HS-5 (cell line): Measurements from ENCODE around the gene EIF3D.

ENCODE experiments used
- DNase-seq: peaks from one replicate; pipeline ENCODE4 v3.0.0-alpha.2; 2012; ENCODE audit warnings: low read depth

Gene EIF3D

DNA sequence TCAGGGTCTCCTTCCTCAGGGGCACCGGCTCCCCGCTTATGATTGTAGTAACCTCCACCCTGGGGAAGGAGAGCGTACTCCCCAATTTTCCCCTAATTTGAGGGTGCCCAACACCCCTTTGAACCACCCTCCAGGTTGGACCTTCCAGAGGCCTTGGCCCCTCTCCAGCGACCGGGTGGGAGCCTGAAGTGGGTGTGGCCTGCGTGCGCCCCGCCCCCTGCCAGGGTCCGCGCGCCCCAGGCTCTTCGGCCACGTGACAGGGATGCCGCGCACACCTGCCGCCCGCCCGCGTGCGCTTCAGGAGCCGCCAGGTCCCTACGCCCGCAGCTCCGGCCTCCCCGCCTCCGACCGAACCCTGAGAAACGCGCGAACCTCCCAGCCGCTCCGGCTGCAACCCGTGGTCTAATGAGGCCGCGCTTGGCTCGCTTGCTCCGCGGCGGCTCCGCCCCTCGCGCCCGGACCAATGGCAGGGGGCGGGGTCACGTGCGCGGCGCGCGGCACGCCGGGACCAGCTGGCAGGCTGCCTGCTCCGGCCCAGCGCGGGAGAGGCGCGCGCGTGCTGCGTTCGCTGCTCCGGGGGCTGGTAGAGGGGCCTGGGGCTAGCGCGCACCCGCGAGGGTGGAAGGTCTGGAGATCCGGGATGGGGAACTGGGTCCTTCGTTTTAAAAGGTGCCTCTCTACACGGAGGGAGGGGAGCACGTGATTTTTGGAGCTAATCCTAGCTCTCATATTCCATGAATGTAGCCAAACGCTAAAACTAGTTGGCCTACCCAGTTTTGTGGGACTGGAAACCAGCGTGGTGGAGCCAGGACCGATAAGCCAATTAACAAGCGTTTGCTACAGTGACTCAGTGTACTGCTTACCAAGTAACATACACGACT is 22.1 kb downstream of the EIF3D start, which contains the start of gene FOXRED2:
Gene FOXRED2 (minus strand): TSS at position 404 of the 881 bp plus-strand sequence. CDS start 618 bp downstream, outside the sequence.
- DNase-seq, result peak; percentile 47

DNA sequence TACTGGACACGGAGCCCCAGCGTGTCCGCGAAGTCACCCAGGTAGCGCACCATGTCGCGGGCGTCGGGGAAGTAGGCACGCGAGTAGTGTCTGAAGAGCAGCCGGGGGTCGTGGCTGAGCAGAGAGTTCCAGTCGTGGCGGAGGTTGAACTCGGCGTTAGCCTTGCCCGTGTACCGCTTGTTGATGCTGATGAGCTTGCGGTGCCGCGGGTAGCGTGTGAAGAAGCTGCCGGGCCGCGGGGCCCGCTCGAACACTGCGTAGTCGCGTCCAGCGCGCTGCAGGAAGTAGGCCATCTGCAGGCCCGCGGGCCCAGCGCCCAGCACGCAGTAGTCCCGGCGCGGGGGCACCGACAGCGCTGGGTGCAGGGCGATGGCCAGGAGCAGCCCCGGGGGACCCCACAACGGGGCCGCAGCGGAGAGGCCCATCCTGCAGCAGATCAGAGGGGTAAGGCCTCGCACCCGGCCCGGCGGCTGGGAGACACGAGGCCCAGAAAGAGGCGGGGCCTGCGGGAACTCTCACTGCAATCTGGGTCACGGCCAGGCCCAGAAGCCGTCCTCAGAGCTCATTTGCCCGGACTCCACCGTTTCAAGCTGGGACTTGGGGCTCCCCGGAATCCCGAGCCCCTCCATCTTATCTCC is 22.8 kb downstream of the EIF3D start:
- DNase-seq, result no peak

DNA sequence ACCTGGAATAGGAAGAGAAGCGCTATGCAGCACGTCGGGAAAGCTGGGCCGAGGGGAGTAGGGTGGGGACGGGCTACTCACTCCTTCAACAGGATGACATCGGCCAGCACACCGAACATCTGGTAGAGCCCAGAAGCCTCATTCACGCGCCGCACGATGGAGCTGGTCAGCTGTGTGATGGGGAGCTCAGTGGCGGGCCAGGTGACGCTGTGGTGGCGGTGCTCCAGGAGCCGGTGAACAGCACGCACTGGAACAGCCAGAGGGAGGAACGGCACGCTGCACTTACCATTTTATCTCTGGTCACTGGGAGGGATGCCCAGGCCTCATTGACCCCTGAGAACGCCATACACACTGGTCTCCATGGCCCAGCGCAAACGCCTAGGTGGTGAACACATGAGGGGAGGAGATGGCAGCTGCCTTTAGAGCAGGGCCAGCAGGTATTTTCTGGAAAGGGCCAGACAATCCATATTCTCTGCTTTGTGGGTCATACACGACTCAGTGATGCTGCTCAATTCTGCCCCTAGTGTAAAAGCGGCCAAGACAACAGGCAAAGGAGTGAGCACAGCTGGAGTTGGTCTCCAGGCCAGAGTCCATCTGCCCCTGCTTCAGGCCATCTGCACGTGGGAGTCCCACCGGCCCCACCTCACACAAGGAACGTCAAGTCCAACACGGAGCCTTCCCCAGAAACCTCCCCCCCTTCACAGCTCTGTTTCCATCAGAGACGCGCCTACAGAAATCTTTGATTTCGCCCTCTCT is 30.9 kb downstream of the EIF3D start:
- DNase-seq, result no peak

DNA sequence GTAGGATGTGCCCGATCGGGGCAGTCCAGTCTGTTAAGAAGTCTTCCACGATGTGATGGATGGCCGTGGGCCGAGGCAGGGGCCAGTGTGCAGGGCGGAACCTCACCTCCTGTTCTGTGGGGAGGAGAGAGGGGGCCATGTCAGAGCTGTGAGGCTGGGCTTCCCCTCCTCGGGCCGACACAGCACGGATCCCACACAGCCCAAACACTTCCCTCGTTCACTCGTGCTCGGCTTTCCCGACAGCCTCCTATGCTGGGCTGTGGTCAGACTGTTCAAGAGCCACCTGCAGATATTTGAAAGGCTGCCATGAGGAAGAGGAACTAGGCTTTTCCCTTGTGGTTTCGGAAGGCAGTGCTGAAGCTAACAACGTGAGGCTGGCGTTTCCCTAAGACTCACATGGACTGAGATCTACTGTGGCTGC is 35.3 kb downstream of the EIF3D start:
- DNase-seq, result no peak

DNA sequence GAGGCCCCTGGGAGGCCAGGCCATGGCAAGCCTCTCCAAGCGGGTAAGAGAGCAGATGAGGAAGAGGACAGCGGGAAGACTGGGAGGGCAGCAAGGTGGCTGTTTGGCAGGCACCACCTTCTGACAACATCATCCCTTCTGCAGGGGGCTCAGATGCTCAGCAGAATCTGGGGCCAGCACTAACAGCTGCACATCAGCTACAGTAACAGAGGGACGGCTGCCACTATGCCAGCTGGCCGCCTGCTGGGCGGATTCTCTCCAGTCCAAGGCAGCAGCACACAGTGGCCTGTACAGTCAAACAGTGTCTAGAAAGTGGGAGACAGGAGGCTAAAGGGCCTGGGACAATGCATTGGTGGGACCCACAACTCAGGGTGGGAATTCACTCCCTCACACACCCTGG is 36.9 kb downstream of the EIF3D start:
- no peak for DNase-seq

DNA sequence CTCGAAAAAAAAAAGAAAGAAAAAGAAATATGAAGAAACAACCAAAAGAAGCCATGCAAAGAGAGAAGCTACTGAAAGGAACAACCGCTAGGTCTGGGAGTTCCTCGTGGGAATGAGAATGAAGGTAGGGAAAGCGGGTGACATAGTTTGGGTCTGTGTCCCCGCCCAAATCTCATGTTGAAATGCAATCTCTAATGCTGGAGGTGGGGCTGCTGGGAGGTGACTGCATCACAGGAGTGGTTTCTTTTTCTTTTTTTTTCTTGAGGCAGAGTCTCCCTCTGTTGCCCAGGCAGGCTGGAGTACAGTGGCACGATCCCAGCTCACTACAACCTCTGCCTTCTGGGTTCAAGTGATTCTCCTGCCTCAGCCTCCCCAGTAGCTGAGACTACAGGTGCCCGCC is 37.8 kb downstream of the EIF3D start:
- DNase-seq, result no peak

DNA sequence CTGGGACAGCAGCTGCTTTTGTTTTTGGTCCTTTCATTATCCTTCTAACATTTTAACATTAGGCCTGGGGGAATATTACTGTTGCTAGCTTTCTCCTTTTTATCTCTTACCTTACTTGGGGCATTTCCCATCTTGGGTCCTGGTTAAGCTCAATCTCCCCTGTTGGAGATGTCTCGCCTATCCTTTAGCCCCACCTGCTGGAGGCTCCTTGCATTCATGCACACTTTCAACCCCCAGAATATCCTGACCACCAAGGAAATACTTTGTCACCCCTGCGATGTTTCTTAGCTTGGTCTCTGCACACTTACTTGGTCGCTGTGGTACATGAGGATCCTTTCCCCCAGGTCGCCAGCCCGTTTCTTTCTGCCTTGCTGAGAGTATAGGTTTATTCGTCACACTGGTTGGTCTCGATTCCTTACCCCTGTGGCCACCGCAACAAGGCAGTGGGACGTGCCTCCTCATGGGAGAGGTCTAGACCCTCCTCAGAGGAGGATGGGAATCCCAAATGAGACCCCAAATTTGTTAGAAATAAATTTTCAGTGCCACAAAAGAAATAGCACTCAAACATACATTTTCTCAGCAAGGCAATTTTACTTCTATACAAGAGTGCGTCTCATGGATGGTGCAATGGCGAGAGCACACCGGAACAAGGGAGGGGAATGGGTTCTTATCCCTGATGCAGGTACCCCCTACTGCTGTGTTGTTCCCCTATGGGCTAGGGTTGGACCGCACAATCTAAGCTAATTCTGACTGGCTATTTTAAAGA is 42.2 kb downstream of the EIF3D start:
- DNase-seq, result no peak

DNA sequence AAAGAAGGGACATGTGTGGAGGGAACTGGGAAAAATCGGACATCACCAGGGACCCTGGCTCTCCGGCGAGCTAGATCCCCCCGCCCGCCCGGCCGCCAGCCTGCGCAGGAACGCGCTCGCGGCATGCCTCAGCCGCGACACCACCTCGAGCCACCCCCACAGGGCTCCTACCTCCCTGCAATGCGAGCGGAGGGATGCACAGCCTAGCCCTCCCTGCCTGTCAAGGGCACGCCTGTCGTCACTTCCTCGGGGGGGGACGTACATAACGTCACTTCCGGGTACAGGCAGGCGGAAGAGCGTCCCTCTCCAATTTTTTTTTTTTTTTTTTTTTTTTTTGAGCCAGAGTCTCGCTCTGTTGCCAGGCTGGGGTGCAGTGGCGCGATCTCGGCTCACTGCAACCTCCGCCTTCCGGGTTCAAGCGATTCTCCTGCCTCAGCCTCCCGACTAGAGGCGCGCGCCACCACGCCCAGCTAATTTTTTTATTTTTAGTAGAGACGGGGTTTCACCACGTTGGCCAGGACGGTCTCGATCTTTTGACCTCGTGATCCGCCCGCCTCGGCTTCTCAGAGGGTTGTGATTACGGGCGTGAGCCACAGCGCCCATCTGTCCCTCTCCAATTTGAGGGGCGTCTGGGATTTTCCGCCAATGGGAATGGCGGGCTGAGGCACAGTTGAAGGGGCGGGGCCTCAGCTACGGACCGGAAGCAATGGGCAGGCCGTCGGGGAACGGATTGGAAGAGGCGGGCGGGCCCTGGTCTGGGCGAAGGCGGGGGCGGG is 47.4 kb downstream of the EIF3D start, which contains the start of gene TXN2:
Gene TXN2 (minus strand): TSS at position 248 of the 776 bp plus-strand sequence. CDS start 803 bp downstream, outside the sequence.
- peak; percentile 79 for DNase-seq

DNA sequence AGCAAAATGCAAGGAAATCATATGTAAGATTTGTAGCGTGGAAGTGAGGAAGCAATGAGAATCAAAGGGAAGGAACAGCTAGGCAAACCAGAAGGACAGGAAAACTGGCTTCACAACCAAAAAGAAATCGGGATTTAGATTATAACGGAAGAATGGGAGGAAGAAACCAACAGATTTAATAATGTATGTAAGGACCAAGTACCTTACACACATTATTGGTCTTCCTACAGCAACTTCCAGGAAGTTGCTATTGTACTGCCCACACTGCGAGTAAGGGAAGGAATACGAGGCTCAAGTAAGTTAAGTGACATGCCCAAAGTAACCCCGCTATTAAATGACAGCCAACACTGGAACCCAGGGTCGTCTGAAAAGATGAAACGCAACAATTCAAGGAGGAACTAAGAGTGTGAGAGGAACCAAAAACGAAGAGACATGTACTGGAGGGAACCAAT is 48.0 kb downstream of the EIF3D start:
- DNase-seq, result peak; percentile 63

DNA sequence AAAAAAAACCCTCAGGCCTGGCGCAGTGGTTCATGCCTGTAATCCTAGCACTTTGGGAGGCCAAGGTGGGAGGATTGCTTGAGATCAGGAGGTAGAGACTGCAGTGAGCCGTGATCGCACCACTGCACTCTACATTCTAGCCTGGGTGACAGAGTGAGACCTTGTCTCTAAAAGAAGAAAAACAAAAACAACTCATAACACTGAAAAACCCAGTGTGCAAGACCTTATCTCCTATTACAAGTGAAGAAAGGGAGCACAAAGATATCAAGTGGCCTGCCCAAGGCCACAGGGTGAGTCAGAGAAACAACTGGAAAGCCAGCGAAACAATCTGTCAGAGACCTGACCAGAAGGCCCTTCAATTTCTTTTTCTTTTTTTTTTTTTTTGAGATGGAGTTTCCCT is 50.0 kb downstream of the EIF3D start:
- no peak for DNase-seq

DNA sequence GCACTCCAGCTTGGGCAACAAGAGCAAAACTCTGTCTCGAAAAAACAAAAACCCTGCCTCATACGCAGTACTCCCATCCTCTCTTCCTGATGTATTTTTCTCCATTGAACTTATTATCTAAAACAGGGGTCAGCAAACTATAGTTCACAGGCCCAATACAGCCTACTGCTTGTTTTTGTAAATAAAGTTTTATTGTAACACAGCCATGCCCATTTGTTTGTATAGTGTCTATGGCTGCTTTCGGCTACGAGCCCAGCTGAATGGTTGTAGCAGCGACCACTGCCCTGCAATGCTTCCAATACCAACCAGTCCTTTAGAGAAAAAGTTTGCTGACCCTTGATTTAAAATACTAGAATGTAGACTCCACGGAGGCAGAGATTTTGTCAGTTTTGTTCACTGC is 53.6 kb downstream of the EIF3D start:
- DNase-seq, result no peak

DNA sequence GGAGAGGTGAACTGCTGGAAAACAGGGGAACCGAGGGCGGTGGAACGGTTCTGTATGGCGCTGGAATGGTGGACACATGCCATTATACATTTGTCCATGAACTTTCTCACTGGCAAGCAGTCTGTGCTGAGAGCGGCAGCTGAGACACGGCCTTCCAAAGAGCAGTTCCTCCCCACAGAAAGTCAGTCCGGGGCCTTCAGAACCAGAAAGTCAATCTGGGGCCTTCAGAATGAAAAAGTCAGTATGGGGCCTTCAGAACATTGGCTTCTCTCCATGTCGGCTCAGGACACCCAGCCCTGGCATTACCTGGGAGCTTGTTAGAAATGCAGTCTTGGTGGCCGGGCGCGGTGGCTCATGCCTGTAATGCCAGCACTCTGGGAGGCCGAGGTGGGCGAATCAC is 56.3 kb downstream of the EIF3D start:
- DNase-seq, result no peak

DNA sequence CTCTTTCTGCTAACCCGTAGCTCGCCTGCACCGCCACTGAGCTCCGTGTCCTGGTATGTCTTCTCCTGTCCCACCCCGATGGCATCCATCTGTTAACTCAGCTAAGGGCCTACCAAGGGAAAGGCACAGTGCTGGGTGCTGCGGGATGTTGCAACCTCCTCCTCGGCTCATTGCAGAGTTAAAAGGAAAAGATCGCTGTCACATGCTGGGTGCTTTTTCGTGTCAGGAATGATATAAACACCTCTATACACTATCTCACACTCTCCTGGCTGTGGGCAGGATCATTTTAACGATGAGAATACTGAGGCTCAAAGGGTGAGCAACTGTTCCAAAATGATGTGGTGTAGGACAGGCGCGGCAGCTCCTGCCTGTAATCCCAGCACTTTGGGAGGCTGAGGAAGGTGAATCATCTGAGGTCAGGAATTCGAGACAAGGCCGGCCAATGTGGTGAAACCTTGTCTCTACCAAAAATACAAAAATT is 57.6 kb downstream of the EIF3D start:
- DNase-seq, result peak; percentile 61

DNA sequence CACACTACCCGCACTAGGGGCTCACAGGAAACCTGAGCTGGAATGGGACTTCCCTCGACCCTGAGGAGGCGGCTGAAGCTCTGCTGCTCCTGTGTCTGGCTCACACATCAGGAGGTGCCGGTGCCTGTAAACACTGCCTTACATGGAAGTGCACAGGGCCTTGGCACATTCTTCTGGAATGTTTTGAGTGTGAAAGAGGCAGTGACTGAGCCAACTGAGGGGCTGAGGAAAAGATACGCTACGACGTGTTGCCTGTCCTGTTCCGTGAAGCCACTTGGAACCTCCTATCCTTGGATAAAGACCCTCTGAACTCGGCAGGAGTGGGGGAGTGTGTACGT is 58.0 kb downstream of the EIF3D start:
- DNase-seq, result no peak

DNA sequence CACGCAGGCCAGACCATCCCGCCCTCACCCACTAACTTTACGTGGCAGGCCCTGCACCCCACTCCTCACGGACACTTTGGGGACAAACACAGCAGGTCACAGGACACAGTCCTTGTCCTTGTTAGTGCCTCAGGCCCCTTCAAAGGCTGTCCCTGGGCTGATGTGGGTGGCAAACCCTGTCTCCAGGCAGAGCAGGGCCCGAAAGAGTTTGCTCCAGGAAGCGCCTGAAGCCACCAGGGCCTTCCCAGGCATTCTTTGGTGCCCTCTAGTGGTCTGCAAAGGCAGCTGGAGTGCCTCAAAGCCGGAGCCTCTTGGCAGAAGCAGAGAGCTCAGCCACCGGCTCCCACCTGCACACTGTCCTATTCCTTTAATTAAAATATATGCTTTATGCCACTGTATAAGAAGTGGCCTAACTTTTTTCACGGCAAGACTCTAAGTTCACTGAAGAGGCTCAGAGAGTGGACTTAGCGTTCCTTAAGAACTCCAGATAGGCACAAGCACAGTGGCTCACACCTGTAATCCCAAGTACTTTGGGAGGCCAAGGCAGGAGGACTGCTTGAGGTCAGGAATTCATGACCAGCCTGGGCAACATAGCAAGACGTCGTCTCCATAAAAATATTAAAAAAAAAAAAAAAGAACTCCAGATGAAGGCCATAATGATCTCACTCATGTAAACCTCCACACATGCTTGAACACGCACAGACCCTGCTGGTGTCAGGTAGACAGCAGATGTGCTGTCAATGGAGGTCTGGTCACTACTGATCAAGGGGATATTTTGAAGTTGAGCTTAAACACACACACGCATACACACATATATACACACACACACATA is 58.6 kb downstream of the EIF3D start:
- peak; percentile 68 for DNase-seq

DNA sequence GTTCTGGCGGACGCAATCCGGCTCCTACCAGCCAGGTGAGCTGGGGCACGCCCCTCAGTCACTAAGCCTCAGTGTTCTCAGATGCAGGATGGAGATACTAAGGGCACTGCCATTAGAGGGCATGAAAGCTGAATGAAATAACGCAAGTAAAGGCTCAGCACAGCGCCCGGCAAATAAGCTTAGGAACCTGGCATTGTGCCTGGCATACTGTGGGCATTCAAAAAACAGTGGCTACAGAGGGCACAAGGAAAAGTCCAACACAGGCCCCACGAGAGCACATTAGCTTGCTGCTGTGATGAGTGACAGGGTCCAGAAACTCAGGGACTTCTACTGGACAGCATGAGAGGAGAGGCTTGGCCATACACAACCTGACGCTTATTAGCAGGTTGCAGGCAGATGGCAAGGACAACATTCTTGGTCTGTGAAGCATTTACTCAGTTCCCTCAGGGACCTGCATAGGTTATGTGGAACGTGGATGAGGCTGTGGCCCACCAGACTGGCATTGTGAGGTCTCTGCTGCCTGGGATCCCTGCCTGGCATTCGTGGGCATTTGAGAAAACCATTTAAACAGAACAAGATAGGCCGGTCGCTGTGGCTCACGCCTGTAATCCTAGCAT is 59.8 kb downstream of the EIF3D start:
- no peak for DNase-seq

DNA sequence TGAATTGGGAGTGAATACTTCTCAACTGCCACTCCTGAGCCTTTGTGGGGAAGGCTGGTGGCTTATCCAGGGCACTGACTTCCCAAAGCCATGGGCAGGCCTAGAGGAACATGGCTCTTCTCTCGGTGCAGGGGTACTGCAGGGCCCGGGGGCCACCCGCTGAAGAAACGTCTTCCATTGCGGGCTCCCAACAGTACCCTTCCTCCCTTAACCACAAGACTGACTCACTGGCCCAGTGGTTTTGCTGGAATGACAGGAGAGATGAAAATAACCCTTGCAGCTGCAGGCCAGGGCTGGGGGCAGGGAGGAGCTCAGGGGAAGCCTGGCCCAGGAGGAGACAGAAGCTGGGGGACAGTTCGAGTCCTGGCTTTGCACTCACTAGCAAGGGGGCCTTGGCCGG is 61.0 kb downstream of the EIF3D start:
- peak; percentile 76 for DNase-seq

DNA sequence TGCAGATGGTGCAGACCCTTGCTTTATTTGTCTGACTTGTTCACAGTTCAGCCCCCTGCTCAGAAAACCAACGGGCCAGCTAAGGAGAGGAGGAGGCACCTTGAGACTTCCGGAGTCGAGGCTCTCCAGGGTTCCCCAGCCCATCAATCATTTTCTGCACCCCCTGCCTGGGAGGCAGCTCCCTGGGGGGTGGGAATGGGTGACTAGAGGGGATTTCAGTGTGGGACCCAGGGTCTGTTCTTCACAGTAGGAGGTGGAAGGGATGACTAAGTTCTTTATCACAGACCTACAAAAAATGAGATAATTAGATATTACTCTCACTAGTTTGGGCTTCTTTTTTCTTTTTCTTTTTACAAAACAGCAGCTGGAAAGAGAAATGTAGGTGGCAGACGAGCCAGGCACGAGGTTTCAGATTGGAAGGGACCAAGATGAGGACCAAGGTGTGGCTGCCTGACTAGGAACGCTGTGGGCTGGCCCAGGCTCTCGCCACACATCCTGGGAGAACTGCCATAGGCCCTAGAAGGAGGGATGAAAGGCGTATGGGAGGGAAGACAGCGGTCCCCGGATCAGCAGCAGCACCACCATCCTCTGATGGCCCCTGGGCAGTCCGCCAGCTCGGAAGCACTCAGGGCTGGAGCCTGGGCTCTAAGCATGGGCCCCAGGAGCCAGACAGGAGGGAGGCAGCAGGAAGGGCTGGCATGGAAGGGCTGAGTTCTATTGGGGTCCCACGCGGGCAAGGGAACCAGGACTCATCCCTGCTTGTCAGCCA is 61.7 kb downstream of the EIF3D start:
- DNase-seq, result no peak

DNA sequence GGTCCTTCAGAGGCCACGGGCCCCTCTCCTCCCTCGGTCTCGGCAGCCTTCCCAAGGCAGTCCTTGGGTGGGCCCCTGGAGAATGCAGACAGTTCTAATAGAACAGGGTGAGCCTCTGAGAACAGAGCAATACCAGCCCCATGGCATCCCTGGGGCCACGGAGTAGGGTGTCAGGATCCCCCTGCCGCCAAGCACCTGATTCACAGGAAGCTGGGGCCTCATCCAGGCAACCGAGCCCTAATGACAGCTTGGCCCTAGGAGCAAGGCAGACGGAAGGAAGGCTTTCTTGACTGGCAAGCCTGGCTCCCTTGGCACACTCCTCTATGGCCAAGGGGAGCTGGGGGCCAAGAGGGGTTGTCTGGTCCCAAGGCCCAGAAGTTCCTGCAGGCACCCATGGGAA is 62.7 kb downstream of the EIF3D start:
- DNase-seq, result no peak
